Measurements from ENCODE around the gene CABLES2.

The CABLES2 gene

DNA sequence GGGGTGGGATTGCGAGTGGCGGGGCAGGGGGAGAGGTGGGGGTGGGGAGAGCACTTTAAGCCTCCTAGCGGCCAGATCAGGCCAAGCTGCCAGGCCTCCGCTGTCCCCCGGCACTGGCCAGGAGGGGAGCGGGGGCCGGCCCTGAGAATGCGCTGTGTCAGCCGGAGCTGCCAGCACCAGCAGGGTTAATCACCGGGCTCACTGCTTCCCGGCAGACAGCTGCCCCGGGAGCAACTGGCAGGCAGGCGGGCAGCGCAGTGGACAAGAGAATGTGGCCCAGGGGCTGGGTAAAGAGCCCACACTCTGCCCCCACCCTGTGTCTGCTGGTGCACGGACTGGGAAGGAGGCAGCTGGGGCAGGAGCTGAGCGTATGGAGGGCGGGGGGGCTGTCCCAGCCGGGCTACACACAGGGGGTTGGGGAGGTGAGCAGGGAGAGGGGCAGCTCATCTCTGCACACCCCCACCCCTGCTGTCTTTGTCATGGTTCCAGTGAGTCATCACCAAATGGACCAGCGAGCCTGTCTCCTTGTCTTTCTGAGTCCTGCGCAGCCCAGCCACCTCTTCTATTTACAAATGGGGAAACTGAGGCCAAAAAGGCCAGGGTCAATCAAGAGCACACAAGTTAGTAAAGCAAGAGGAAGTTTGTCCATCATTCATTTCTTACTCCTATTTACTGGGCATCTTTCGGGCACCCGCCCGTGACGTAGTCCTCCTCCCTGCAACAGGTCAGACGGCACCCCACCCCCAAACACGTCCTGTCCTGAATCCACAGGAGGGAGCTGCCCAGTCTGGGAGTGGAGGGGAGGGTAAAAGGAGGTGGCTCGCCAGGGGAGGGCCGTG, 37.9 kb downstream of the CABLES2 start:
- DNase-seq, result peak; percentile 92

DNA sequence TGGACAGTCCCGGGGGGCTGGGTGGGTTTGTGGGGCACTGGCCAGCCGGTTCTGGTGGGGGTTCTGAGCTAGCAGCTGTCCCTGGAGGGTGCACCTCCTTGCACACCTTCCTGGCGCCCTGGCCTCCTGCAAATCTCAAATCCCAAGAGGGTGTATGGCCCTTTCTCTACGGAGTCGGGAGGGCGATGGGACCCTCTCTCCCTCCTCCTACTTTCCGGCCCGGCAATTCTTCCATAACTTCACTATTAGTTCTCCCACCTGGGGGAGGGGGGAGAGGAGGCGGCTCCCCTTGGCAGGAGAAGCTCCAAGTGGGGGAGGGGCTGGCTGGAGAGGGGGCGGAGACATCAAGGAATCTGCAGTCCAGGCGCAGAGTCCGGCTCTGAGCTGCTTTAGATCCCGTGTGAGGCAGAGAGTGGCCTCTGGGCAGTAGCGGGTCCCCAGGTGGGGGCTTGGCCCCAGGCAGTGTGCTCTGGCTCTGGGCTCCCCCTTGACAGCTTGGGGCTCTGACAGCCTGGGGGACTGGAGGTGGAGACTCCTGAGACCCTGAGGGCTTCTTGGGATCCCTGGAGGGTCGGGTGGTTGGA, 38.6 kb downstream of the CABLES2 start:
- peak; percentile 81 for DNase-seq

DNA sequence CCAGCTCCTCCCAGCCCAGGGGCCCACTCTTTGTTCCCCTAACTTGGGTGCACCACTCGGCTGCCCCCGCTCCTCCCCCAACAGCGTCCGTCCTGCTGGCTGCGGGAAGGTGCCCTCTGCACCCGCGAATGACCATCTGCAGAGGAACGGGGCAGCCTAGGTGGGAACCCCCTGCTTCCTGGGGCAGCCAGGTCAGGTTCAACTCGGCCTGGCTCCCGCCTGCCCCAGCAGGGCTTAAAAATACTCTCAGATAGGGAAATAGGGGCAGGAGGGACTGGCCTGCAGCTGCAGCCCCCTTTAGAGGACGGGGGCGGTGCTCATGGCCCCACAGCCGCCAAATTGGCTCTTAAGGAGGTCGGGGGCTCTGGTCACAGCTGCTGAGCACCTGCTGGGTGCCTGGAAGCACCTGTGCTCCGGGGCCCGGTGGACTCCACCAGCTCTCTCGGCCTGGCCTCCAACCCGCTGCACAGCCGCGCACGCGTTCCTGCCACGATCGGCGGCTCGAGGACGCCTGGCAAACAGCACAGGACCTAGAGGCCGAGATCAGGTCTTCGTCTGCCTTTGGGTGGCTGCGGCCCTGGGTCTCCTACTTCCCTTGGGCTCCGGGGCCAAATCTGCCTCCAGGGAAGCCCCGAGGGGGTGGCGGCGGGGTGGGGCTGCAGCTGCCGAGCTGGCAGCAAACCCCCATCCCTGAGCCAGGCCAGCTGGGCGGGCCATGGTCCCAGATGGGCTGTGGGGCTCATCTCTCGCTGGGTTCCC, 39.3 kb downstream of the CABLES2 start:
- DNase-seq, result peak; percentile 64

DNA sequence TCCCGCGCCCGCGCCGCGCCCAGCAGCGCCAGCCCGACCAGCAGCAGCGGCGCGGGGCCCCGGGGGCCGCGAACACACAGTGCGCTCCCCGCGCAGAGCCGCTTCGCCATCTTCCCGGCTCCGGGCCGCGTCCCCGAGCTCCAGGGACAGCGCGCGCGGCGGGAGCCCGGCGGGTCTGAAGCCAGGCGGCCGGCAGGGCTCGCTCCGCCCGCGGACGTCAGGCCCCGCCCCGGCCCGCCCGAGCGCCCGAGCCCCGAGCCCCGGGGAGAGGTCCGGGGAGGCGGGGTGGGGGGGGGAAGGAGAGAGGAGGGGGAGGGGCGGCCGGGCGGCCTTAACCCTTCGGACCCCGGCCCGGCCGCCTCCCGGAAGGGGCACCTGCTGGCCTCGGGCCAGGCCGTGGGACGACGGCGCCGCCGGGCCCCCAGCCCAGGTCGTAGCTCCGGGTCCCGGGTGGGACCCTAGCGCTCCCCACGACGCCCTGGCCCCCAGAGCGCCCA, 39.9 kb downstream of the CABLES2 start, which contains the start of gene LAMA5:
Gene LAMA5, minus strand, starts transcription at position 177 of the 497 bp plus-strand sequence. Its CDS starts 67 bp downstream, at position 110.
- DNase-seq, result peak; percentile 97

DNA sequence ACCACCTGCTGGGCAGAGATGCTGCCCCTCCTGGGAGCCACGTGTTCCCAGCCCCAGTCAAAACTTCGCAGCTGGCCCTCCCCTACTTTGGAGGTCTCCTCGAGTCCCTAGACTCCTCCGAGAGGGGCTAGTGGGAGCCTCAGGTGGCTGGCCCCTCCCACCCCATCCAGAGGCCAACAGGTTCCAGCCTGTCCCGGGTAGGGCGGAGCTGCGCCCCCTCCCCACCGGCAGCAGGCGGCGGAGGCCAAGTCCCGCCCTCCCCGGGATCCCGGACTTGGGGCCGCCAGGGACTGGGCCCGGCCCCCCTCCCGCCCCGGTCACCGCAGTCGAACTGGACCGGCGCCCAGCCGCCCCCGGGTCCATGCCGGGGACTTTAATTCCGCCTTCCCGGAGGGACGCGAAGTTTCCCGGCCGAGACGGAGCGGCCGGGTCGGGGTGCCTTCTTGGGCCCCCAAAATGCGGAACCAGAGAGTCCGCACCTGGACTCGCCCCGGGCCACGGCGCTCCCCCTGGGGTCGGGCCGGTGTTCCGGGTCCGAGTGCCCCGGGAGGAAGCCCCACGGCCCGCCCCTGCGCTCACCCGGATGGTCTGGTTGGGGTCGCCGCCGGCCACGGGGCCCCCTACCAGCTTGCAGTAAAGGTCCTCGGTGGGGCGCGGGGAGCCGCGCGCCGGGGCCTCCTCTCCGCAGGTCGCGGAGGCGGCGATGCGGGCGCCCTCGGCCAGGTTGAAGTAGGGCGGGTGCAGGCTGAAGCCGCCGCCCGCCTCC, 40.5 kb downstream of the CABLES2 start:
- peak; percentile 85 for DNase-seq

DNA sequence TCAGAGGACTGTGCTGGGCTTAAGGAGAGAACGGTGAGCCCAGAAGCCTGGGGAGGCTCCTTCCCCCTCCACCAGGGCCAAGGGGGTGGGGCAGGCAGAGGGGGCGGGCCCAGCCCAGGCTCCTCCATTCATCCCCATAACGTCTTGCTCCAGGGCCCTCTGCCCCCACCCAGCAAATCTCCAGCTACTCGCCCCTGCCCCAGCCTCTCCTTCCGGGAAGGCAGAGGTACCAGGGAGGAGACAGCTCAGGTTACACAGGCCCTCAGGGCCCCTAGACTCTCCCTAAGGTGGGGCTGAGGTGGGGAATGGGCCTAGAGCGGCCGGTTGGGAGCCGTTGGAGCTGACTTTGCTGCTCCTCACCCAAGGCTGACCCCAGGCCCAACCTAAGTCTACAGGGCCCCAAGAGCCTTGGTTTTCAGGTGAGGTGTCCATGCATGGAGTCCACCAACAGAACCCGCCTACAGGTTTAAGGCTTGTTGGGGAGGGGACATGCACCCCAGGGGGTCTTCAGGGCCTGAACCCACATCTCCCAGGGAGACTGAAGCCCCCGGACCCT, 41.2 kb downstream of the CABLES2 start:
- peak; percentile 91 for DNase-seq

DNA sequence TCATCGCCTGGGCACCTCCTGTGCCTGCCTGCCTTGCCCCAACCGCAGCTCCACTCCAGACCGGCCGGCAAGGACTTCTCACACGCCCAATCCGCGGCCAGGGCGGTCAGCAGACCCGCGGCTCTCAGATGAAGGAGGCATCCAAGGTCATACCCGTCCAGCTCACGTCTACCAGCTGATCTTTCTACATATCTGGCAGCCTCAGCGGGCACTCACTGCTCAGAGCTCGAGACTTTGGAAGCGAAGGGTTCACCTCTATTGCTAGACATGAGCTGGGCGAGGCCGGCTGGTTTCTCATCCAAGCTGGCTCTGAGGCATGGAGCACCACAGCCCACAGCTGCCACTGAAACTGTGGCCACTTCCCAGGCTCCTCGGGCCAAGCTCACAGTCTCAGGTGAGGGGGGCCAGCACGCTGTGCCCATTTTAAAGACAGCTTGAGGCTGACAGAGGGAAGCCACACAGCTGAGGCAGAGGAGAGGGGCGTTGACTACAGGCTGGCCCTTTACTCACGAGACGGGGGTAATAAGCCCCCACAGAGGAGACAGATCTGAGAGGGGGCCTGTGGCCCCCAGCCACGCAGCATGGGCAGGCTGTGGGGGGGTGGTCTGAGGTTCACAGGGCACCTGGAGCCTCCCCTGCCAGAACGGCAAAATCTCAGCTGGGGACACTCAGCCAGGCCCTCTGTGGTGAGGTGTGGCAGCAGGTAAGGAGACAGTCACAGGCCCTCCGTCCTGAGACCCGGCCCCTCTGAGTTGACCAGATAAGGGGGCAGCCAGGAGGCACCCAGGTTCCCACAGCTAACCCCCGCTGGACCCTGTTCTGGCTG, 42.0 kb downstream of the CABLES2 start:
- DNase-seq, result no peak

DNA sequence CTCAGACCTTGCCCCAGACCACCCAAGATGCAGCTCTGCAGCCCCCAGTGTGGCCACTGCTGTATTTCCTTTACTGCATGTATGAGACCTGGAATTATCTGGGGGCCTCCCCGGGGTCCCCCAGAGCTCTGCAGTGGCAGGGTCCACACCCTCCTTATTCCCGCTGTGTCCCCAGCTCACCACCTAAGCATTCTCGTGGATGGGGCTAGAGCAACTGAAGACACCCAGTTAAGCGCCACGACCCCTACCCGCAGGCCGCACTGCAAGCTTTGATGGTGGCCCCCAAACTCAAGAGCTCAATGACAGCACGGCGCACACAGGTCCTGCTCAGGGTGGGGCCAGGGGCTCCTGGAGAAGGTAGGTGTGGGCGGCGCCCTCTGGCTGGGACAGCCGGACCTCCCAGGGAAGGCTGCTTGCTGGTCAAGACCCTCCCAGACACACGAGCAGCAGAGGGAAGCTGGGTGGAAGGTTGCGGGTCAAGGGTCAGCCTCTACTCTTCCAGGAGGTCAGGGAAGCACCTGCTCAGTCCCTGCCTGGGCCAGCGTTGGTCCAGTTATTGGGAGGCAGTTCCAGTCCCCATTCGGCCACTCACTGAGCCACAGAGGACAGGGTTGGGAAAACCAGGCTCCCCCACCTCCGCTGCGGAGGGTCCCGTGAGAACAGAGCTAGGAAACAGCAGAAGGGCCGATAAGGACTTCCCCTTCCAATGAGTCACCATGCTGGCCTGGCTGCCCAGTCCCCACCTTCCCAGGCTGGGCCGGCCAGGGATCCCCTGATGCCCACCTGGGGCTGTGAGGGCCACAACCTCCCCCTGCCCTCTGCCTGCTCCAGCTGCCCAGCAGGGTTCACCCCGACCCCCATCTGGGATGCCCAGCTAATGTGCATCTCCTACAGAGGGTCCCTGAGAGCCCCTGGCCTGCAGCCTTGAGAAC, 42.9 kb downstream of the CABLES2 start:
- no peak for DNase-seq

DNA sequence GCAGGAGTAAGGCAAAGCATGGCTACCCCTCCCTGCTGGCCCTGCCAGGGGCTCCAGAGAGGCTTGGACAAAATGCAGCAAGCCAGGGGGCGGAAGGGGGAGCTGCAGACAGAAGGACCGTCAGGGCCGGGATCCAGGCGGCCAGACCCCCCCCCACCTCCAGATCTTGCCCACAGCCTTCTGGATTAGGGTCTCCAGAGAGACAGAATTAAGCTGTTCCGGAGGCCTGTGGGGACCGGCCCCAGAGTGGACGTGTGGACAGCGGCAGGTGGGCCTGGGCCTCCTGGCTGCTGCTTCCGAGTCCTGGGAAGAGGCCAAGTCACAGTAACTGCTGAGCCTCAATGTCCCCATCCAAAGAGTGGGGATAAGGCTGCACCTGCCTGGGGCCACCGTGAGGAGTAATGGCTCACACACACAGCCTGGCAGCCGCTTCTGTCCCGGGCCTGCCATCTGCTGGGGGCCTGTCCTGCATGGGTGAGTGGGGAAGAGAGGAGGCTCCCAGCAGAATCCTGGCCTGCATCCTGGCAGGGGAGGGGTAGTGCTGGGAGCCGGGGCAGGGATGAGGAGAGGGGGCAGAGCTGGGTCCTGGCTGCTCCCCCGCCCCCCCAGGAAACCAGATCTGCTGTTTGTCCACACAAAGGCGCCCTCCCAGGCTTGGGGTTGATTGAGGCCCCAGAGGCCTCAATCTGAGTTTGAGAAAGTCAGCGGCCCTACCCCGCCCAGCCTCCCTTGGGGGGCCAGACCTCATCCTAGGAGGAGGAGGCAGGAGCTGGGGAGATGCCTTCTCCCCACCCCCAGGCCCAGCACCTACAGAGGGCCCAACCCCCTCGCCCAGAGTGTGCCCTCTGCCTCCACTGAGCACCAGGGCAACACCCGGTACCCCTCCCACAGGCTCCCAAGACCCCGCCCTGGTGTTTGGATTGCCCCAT, 43.8 kb downstream of the CABLES2 start:
- peak; percentile 86 for DNase-seq

DNA sequence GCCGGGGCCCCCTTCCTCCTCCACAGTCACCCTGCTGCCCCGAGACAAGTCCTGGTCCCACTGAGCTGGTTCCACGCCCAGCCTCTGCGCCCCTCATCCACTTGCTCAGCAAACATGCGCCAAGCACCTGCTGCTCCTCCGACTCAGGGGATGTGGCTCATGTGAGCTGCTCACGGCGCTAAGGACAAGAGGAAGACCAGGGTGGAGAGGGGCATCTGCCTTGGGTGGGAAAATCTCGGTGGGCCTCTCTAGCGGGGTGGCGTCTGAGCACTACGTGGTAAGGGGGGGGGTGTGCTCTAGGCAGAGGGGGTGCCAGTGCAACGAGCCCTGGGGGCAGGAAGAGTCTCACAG, 44.5 kb downstream of the CABLES2 start:
- no peak for DNase-seq

DNA sequence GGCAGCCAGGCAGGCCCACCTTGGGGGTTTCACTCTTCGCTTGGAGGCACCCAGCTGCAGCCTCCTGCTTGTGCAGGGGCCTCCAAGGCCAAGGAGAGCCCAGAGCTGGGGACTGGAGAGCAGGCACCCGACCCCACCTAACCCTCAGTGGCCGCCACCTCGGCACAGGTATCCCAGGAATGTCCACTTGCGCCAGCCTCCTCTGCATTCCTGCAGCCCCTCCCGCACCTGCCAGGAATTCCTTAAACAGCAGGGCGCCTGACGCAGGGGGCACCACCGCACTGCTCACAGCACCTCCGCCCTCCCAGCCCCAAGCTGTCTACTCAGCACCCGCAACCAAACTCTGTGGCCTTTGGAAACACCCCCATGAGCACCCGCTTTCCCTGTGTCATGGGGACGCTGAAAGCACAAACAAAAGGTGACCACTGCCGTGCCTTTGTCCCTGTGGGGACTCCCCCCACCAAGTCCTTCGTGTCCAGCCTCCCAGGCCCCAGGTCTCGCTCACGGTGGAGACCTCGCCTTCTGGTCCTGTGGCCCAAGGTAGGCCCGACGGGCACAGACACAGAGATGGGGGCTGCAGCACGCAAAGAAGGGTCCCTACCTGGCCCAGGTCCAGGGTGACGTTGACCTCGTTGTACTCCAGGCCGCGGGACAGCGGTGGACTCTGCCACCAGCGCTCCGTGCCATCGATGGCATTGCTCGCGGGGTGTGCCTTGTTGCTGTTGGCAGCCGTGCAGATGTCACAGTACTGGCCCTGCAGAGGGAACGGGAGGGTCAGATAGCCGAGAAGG, 45.1 kb downstream of the CABLES2 start:
- peak; percentile 91 for DNase-seq

DNA sequence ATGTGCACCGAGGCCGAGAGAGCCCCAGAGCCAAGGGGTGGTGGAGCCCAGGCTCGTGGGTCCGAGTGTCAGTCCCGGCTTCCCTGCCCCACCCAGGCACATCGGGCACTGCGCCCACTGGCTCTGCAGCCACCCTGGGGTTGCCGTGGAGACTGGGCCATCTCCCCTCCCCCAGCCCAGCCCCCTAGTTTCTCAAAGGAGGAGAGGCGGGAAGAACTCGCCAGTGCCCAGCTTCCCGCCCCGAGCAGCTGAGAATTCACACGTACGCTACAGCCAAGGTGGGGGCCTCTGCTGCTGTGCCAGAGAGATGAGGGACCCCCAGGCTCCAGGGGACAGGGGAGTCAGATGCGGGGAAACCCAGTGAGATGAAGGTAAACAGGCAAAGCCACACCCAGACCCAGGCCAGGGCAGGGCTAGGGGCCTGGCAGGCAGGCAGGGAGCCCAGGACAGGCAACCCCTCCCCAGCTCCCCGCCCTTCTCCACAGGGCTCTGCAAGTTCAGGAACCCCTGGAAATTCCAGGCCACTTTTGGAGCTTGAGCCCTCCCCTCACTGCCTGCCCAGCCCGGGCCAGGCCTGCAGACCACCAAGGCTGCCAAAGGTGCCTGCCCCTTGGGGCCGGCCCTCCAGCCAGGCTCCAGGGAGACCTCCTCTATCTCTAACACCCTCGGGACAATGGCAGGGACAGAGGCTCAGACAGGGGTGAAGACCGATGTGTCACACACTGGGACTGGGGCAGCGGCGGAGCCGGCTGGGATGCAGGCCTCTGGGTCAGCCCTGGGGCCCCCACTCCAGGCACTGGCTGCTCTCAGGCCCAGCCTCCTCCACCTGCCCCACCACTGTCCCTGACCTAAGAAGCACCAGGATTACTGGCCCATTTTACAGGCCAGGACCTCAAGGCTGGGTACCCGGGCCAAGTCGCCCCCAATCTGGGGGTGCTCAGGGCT, 46.0 kb downstream of the CABLES2 start:
- DNase-seq, result no peak

DNA sequence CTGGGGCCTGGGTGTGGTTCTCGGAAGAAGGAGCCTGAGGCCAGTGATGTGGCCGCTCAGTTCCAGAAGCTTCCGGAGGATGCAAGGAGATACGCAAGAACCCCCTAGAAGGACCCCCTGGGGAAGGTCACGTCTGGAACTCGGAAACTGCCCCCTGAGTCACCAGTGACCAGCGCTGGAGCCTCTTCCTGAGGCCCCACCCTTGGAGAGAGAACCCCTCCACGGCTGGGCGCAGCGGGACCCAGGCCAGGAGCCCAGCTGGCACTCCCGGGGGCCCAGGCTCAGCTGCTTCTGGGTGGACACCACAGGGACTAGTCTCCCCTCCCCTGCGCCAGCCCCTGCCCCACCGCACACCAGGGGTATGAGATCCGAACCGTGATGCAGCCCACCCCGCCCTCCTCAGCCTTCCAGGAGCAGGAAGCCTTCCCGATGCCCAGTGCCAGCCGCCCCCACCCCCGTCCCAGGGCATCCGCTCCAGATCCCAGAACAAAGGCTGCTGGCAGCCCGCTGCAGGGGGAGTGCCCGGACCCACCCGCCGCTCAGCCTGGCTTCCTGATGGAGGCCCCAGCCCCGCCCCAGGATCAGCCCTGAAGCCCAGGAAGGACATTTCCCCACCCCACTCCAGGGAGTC, 47.5 kb downstream of the CABLES2 start:
- DNase-seq, result peak; percentile 81

DNA sequence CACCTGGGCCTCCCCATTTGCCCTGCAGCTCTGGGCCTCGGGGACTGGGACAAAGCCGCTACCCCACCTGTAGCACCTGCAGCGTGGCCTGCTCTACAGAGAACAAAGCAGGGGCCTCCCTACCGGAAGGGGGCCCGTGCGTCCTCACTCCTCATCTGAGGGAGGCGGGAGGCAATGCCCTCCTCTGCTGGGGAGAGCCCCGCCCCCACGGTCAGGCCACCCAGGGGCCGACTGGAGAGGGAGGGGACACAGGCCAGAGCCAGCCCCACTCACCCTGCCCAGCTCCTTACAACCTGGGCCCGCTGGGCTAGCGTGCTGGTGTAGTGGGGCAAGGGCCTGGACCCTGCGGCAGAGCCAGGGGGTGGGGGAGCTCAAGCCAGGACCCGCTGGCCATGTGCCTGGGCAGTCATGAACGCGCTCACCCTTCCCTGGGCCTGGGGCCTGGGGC, 48.0 kb downstream of the CABLES2 start:
- peak; percentile 77 for DNase-seq

DNA sequence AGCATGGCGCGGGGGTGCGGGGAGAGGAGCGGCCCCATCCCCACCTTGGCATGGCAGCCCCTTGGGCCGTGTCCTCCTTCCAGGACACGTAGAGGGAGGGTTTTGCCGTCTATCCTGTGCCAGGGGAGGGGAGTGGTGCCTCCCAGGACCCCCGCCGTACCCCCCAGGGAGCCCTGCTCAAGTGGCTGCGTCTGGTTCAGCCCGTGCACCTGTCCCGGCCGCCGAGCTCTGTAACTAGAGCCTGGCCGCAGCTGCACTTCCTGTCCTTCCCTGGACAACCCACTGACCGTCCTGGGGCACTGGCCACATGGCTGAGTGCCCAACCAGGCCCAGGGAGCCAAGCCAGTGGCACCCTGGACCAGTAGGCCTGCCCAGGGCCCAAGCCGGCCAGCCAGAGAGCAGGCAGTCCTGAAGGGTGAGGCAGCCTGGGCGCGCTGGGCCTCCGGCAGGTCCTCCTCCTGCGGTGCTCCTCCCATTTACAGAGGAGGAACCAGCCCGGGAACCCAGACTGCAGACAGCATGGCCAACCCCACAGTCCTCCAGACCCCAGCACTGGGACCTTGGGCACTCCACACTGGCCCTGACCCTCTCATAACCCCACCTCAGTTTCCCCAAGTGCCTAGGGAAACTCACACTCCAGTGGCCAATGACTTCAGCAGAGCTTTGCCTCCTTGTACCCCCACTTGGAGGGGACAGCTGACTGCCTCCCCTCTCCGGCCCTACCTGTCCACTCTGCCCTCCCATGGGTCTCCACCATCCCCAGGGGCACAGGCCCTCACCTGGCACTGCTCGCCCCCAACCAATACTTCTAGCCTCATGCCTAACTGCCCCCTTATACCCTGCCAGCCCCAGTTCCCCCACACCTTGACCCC, 48.7 kb downstream of the CABLES2 start:
- DNase-seq, result no peak

DNA sequence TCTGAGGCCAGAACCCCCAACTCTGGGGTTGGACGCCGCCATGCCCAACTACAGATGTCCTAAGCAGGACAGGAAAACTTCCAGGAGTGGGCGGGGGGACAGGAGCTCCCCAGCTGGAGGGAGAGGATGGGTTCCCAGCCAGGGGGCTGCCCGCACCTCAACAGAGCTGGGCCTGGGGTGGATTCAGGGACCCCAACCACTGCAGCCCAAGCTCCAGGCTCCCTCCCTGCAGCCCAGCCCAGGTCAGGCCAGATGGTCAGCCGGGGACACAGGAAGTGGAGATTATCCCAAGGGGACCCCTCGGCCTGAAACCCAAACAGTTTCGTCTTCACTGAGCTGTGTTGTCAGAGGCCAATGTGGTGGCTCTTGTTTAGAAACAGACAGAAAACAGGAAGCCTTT, 49.4 kb downstream of the CABLES2 start:
- no peak for DNase-seq
